HepG2 (cell line): ENCODE results near the gene CADM4.

ENCODE experiments used
- CEBPB ChIP-seq: IDR thresholded peaks from 2 replicates; pipeline ENCODE4 v1.6.1; 2011; ENCODE audit warnings: low read depth, low read length, improper control_type of control experiment, borderline replicate concordance
- EZH2 ChIP-seq: conservative IDR thresholded peaks from 2 replicates; pipeline ENCODE4 v1.6.1; 2012; ENCODE audit warnings: mild to moderate bottlenecking, low read depth, low read length, moderate library complexity
- GZF1 ChIP-seq: sonication (generic); formaldehyde crosslinking; IDR thresholded peaks from 2 replicates; pipeline ENCODE4 v1.5.1; 2020; ENCODE audit warnings: mild to moderate bottlenecking, missing genetic modification reagents
- HDAC2 ChIP-seq: sonication (generic); formaldehyde crosslinking; IDR thresholded peaks from 2 replicates; pipeline ENCODE4 v1.4.0; 2020; ENCODE audit warnings: missing genetic modification reagents
- MIER3 ChIP-seq: IDR thresholded peaks from 2 replicates; pipeline ENCODE4 v1.6.1; 2016; ENCODE audit warnings: missing compliant biosample characterization, borderline replicate concordance
- TAF1 ChIP-seq: sonication (generic); formaldehyde crosslinking; IDR thresholded peaks from 2 replicates; pipeline ENCODE4 v1.4.0; 2020; ENCODE audit warnings: missing genetic modification reagents
- TRIM24 ChIP-seq: sonication (generic); formaldehyde crosslinking; IDR thresholded peaks from 2 replicates; pipeline ENCODE4 v1.8.0; 2022; ENCODE audit warnings: mild to moderate bottlenecking, missing genetic modification reagents
- TF ChIP-seq, protein P1 (sequence below): sonication (generic); formaldehyde crosslinking; IDR thresholded peaks from 2 replicates; pipeline ENCODE4 v1.5.0; 2020; ENCODE audit warnings: mild to moderate bottlenecking, missing genetic modification reagents, moderate library complexity
- TF ChIP-seq, protein P2 (sequence below): sonication (generic); formaldehyde crosslinking; IDR thresholded peaks from 2 replicates; pipeline ENCODE4 v1.4.0; 2020; ENCODE audit warnings: missing genetic modification reagents
- TF ChIP-seq, protein P3 (sequence below): sonication (generic); formaldehyde crosslinking; IDR thresholded peaks from 2 replicates; pipeline ENCODE4 v1.4.0; 2020; ENCODE audit warnings: missing genetic modification reagents

DNA sequence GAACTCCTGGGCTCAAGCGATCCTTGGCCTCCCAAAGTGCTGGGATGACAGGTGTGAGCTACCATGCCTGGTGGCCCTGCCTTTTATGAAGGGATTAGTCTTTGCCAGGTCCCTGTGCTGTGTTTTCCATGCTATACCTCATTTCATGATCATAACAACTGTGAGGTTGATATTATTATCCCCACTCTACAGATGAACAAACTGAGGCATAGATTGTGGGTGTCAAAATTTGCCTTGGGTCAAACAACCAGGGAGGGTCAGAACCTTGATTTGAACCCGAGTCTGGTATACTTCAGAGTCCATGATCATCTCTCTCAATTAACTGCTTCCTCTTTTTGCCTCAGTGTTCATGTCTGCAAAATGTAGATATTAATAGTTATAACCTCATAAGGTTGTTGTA, 57.2 kb downstream of the CADM4 start:
- TF ChIP-seq TAF1 (CRISPR knock-in tag) (no peak), CEBPB (no peak), EZH2 (no peak), TRIM24 (CRISPR knock-in tag) (no peak), GZF1 (CRISPR knock-in tag) (no peak), HDAC2 (CRISPR knock-in tag) (no peak), MIER3 (no peak)
- TF ChIP-seq, protein P1, sequence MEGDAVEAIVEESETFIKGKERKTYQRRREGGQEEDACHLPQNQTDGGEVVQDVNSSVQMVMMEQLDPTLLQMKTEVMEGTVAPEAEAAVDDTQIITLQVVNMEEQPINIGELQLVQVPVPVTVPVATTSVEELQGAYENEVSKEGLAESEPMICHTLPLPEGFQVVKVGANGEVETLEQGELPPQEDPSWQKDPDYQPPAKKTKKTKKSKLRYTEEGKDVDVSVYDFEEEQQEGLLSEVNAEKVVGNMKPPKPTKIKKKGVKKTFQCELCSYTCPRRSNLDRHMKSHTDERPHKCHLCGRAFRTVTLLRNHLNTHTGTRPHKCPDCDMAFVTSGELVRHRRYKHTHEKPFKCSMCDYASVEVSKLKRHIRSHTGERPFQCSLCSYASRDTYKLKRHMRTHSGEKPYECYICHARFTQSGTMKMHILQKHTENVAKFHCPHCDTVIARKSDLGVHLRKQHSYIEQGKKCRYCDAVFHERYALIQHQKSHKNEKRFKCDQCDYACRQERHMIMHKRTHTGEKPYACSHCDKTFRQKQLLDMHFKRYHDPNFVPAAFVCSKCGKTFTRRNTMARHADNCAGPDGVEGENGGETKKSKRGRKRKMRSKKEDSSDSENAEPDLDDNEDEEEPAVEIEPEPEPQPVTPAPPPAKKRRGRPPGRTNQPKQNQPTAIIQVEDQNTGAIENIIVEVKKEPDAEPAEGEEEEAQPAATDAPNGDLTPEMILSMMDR (CRISPR knock-in tag) = no peak
- TF ChIP-seq, protein P2, sequence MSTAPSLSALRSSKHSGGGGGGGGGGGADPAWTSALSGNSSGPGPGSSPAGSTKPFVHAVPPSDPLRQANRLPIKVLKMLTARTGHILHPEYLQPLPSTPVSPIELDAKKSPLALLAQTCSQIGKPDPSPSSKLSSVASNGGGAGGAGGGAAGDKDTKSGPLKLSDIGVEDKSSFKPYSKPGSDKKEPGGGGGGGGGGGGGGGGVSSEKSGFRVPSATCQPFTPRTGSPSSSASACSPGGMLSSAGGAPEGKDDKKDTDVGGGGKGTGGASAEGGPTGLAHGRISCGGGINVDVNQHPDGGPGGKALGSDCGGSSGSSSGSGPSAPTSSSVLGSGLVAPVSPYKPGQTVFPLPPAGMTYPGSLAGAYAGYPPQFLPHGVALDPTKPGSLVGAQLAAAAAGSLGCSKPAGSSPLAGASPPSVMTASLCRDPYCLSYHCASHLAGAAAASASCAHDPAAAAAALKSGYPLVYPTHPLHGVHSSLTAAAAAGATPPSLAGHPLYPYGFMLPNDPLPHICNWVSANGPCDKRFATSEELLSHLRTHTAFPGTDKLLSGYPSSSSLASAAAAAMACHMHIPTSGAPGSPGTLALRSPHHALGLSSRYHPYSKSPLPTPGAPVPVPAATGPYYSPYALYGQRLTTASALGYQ (CRISPR knock-in tag) = no peak
- TF ChIP-seq, protein P3, sequence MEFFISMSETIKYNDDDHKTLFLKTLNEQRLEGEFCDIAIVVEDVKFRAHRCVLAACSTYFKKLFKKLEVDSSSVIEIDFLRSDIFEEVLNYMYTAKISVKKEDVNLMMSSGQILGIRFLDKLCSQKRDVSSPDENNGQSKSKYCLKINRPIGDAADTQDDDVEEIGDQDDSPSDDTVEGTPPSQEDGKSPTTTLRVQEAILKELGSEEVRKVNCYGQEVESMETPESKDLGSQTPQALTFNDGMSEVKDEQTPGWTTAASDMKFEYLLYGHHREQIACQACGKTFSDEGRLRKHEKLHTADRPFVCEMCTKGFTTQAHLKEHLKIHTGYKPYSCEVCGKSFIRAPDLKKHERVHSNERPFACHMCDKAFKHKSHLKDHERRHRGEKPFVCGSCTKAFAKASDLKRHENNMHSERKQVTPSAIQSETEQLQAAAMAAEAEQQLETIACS (CRISPR knock-in tag) = no peak
